DND-41 (cell line): ENCODE results near the gene PPP1R17.

Experiments
- CTCF ChIP-seq: IDR thresholded peaks from 2 replicates; pipeline ENCODE4 v1.5.1; 2012; ENCODE audit warnings: borderline replicate concordance, low read length, moderate library complexity, mild to moderate bottlenecking; ENCODE audit not compliant: poor library complexity, severe bottlenecking; ENCODE audit errors: extremely low read depth
- EZH2 ChIP-seq: IDR thresholded peaks from 3 replicates; pipeline ENCODE4 v1.6.1; 2012; ENCODE audit warnings: borderline replicate concordance, low read depth, mild to moderate bottlenecking, moderate library complexity, low read length, inconsistent platforms; ENCODE audit not compliant: severe bottlenecking

- TF ChIP-seq CTCF (no peak), EZH2 (no peak)
Observed at GRCh38 chr7:31664890-31665289, 22.1 kb upstream of the PPP1R17 start.
